ENCODE results near the gene COA8. TPM values are rescaled to one million over a fixed set of nuclear protein-coding genes. Genes with fewer than 3 reads are reported as not detected.

Gene COA8
- total and polyA plus RNA-seq, 11 donors: 30.6 to 109 (median 45.9) TPM

- WGBS, 4 donors: 23 to 28% (median 27%) methylated on average over 9 of the region's 9 CpGs
- intact Hi-C loops (cut with DNase I): loop anchor here in 7 of 10 donors (5.0 to 10.0 kb wide), 9 partner anchors 48 to 408 kb away; partner anchors contain the start of genes KLC1 (in 4 of the 7), XRCC3 (in 2 of the 7) and ZFYVE21 (in 2 of the 7)
- Histone ChIP-seq H3K9me3 (no peaks in the 10 kb centered on the region), H3K27ac (peak overlapping the region in 11 of 12 donors; percentile 27 to 76 (median 58)), H3K4me1 (peaks cover 3 to 49% (median 20%) of the 10 kb centered on the region in 12 donors), H3K36me3 (peaks cover 0 to 74% (median 61%) of the 10 kb centered on the region in 9 donors), H3K4me3 (peak overlapping the region in 1 of 12 donors; percentile 11), H3K27me3 (no peaks in the 10 kb centered on the region)
- DNase-seq (peak; percentile 88 to 95 (median 91)), ATAC-seq (peak; percentile 92 to 98 (median 97))
- TF ChIP-seq CTCF (IDR thresholded peaks at IDR 0.05) (no peak), POLR2A (IDR thresholded peaks at IDR 0.05) (no peak)
Measured at GRCh38 chr14:103576371-103577024, 13.7 kb downstream of the COA8 start.

- no peak overlapping the region for H3K27ac ChIP-seq
- peaks cover 3 to 38% (median 19%) of the 10 kb centered on the region in 12 donors for H3K4me1 ChIP-seq
- TF ChIP-seq POLR2A (IDR thresholded peaks at IDR 0.05) (no peak), CTCF (IDR thresholded peaks at IDR 0.05) (no peak)
- 94 to 96% (median 94%) methylated on average over 11 to 12 of the region's 12 CpGs for WGBS, 4 donors
- no peak for DNase-seq
- intact Hi-C loops (cut with DNase I): loop anchor here in 7 of 10 donors (5.0 to 10.0 kb wide), 9 partner anchors 46 to 406 kb away; partner anchors contain the start of genes KLC1 (in 4 of the 7), XRCC3 (in 2 of the 7) and ZFYVE21 (in 2 of the 7)
- no peak for ATAC-seq
- H3K27me3 ChIP-seq: no peaks in the 10 kb centered on the region
- H3K9me3 ChIP-seq: no peaks in the 10 kb centered on the region
- no peak overlapping the region for H3K4me3 ChIP-seq
- H3K36me3 ChIP-seq: peaks cover 0 to 68% (median 50%) of the 10 kb centered on the region in 9 donors
Measured at GRCh38 chr14:103578401-103579075, 15.8 kb downstream of the COA8 start.

- TF ChIP-seq POLR2A (IDR thresholded peaks at IDR 0.05): no peak
- no peak for TF ChIP-seq CTCF (IDR thresholded peaks at IDR 0.05)
- H3K27me3 ChIP-seq: no peaks in the 10 kb centered on the region
- no peak overlapping the region for H3K27ac ChIP-seq
- intact Hi-C loops (cut with DNase I): no loop called here
- no peaks in the 10 kb centered on the region for H3K9me3 ChIP-seq
- 91 to 93% (median 92%) methylated on average over 11 of the region's 11 CpGs for WGBS, 4 donors
- H3K4me1 ChIP-seq: peaks cover 3 to 14% (median 11%) of the 10 kb centered on the region in 12 donors
- no peak for DNase-seq
- ATAC-seq: no peak
- peaks cover 0 to 48% (median 32%) of the 10 kb centered on the region in 9 donors for H3K36me3 ChIP-seq
- no peak overlapping the region for H3K4me3 ChIP-seq
Measured at GRCh38 chr14:103581206-103581605, 18.4 kb downstream of the COA8 start.

Data from heart left ventricle (tissue), 16 donors.